ENCODE data around the gene RBSN.

RBSN gene

DNA sequence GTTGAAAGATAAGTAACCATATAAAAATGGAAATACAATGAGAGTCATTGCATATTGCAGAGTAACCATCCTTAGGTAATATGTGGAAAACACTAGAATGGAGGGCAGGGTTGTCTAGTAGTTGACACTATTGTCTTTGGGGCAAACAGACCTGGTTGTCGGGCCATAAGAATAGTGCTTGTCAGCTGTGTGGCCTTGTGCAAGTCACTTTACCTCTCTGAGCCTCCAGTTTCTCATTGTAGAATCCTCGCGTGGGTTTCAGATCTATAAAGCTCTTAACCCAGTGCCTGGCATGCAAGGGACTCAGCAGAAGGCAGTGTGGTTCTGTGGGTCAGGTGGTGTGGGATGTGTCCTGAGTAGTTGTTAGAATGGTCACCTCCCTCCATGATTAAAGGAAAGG is 65.8 kb downstream of the RBSN start:
- no peaks in the 10 kb centered on the region for H3K4me1 ChIP-seq (ENCODE audit: control insufficient read depth, low read length)
- TF ChIP-seq EZH2phosphoT487 (IDR thresholded peaks at IDR 0.05; ENCODE audit: borderline replicate concordance, low read length), result no peak
- TF ChIP-seq, protein P1, sequence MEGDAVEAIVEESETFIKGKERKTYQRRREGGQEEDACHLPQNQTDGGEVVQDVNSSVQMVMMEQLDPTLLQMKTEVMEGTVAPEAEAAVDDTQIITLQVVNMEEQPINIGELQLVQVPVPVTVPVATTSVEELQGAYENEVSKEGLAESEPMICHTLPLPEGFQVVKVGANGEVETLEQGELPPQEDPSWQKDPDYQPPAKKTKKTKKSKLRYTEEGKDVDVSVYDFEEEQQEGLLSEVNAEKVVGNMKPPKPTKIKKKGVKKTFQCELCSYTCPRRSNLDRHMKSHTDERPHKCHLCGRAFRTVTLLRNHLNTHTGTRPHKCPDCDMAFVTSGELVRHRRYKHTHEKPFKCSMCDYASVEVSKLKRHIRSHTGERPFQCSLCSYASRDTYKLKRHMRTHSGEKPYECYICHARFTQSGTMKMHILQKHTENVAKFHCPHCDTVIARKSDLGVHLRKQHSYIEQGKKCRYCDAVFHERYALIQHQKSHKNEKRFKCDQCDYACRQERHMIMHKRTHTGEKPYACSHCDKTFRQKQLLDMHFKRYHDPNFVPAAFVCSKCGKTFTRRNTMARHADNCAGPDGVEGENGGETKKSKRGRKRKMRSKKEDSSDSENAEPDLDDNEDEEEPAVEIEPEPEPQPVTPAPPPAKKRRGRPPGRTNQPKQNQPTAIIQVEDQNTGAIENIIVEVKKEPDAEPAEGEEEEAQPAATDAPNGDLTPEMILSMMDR (IDR thresholded peaks at IDR 0.05; ENCODE audit: low read depth, low read length, poor library complexity, severe bottlenecking), result no peak

DNA sequence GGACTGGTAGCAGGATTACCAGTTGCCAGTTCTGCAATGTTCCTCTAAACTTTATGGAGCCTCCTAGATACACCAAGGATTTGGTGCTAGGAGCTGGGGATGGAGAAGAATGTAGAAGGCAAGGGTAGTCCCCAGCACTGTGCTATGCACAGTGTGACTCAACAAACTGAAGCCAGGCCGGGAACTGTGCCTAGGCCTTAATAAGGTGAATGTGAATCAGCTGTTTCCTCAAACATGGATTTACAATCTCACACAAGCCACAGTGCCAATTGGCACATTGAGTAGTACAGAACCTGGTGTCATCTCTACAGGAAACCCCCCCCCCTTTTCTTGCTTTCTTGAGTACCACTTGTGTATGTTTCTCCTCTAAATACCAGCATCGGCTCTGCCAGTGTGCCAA is 66.3 kb downstream of the RBSN start:
- Histone ChIP-seq H3F3A (ENCODE audit: control insufficient read depth, insufficient read depth) (no peaks in the 10 kb centered on the region), H3K4me1 (ENCODE audit: control insufficient read depth, low read length) (no peaks in the 10 kb centered on the region), H3K79me2 (ENCODE audit: control insufficient read depth, low read length) (no peaks in the 10 kb centered on the region), H3K27ac (ENCODE audit: low read depth, low read length) (no peak overlapping the region), H3K9me3 (ENCODE audit: control insufficient read depth, insufficient read depth, low read length) (no peaks in the 10 kb centered on the region), H3K36me3 (ENCODE audit: control insufficient read depth, low read length) (peaks cover 61% of the 10 kb centered on the region), H3K4me3 (ENCODE audit: low read length) (no peak overlapping the region), H3K4me2 (ENCODE audit: low read length) (no peak overlapping the region), H3K9me2 (replicated peaks; ENCODE audit: control insufficient read depth, low read length) (no peaks in the 10 kb centered on the region), H3K27me3 (ENCODE audit: control insufficient read depth, low read length) (no peaks in the 10 kb centered on the region), H4K20me1 (ENCODE audit: control insufficient read depth, insufficient read depth, low read depth, low read length) (peaks cover 3% of the 10 kb centered on the region; the same call in 1 of the 2 replicates)
- TF ChIP-seq, protein P1 (IDR thresholded peaks at IDR 0.05; ENCODE audit: low read depth, low read length, poor library complexity, severe bottlenecking), result no peak
- TF ChIP-seq EZH2phosphoT487 (IDR thresholded peaks at IDR 0.05; ENCODE audit: borderline replicate concordance, low read length), result no peak

More for the DNA sequence above, 65.8 kb downstream of the RBSN start:
- H3K79me2 ChIP-seq (ENCODE audit: control insufficient read depth, low read length), result no peaks in the 10 kb centered on the region
- peaks cover 3% of the 10 kb centered on the region; the same call in 1 of the 2 replicates for H4K20me1 ChIP-seq (ENCODE audit: control insufficient read depth, insufficient read depth, low read depth, low read length)
- H3K4me2 ChIP-seq (ENCODE audit: low read length), result no peak overlapping the region
- H3K36me3 ChIP-seq (ENCODE audit: control insufficient read depth, low read length), result peaks cover 65% of the 10 kb centered on the region
- 0 out of 2 replicates have a peak, but pooled peaks cover 1% of the 10 kb centered on the region for H3F3A ChIP-seq (ENCODE audit: control insufficient read depth, insufficient read depth)
- H3K9me3 ChIP-seq (ENCODE audit: control insufficient read depth, insufficient read depth, low read length), result no peaks in the 10 kb centered on the region
- H3K27me3 ChIP-seq (ENCODE audit: control insufficient read depth, low read length), result no peaks in the 10 kb centered on the region
- no peaks in the 10 kb centered on the region for H3K9me2 ChIP-seq (replicated peaks; ENCODE audit: control insufficient read depth, low read length)
- no peak overlapping the region for H3K4me3 ChIP-seq (ENCODE audit: low read length)
- no peak overlapping the region for H3K27ac ChIP-seq (ENCODE audit: low read depth, low read length)

DNA sequence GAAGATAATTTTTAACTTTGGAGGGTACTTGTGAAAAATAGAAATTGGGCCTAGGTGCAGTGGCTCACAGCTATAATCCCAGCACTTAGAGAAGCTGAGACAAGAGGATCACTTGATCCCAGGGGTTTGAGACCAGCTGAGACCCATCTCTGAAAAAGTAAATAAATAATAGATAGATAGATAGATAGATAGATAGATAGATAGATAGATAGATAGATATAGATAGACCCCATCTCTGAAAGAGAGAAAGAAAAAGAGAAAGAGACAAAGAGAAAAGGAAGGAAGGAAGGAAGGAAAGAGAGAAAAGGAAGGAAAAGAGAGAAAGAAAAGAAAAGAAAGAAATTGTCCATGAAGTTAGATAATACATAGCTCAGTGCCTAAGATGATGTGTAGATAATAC is 69.3 kb downstream of the RBSN start:
- peaks cover 56% of the 10 kb centered on the region for H3K36me3 ChIP-seq (ENCODE audit: control insufficient read depth, low read length)
- TF ChIP-seq, protein P1 (IDR thresholded peaks at IDR 0.05; ENCODE audit: low read depth, low read length, poor library complexity, severe bottlenecking), result no peak
- TF ChIP-seq EZH2phosphoT487 (IDR thresholded peaks at IDR 0.05; ENCODE audit: borderline replicate concordance, low read length), result no peak
- H3K27me3 ChIP-seq (ENCODE audit: control insufficient read depth, low read length), result no peaks in the 10 kb centered on the region
- no peak overlapping the region for H3K4me3 ChIP-seq (ENCODE audit: low read length)
- H3K27ac ChIP-seq (ENCODE audit: low read depth, low read length), result no peak overlapping the region
- no peaks in the 10 kb centered on the region for H3F3A ChIP-seq (ENCODE audit: control insufficient read depth, insufficient read depth)
- H3K9me3 ChIP-seq (ENCODE audit: control insufficient read depth, insufficient read depth, low read length), result no peaks in the 10 kb centered on the region
- H4K20me1 ChIP-seq (ENCODE audit: control insufficient read depth, insufficient read depth, low read depth, low read length), result peaks cover 3% of the 10 kb centered on the region; the same call in 1 of the 2 replicates
- H3K4me2 ChIP-seq (ENCODE audit: low read length), result no peak overlapping the region
- H3K4me1 ChIP-seq (ENCODE audit: control insufficient read depth, low read length), result peaks cover 3% of the 10 kb centered on the region; the same call in 1 of the 2 replicates
- H3K79me2 ChIP-seq (ENCODE audit: control insufficient read depth, low read length), result no peaks in the 10 kb centered on the region
- no peaks in the 10 kb centered on the region for H3K9me2 ChIP-seq (replicated peaks; ENCODE audit: control insufficient read depth, low read length)

Measured in DOHH2 (cell line).